ENCODE measurements around the gene MGLL.

DNA sequence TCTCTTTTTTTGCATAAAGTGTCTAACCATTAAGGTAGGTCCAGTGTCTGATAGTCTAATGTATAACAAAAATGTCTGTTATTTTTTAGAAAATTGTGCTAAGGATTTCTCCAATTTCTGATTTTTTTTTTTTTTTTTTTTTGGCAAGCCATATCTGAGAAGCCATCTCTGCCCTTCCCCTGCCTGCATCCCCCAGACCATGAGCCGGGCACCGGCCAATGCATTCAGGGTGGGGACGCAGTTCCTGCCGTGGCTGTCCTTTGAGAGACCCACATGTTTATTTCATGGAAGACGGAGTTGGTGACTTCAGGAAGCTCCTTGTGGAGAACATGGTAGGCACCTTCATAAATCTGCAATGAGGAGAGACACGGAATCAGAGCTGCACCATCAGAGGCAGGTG is 130.3 kb downstream of the MGLL start:
- TF ChIP-seq CTCF (IDR thresholded peaks at IDR 0.05 in 2 of 3, conservative IDR thresholded peaks at IDR 0.05 in 1 of 3; ENCODE audit: borderline replicate concordance in 1 of 3, insufficient read depth in 1 of 3, low read depth in 2 of 3, low read length in 2 of 3) (no peak), EZH2 (IDR thresholded peaks at IDR 0.05) (no peak), MAX (IDR thresholded peaks at IDR 0.05) (no peak), POLR2A (IDR thresholded peaks at IDR 0.05; ENCODE audit: borderline replicate concordance, extremely low read depth, insufficient read depth, insufficient read length) (no peak), POLR2AphosphoS5 (IDR thresholded peaks at IDR 0.05; ENCODE audit: low read depth, low read length) (no peak), TCF7L2 (IDR thresholded peaks at IDR 0.05; ENCODE audit: borderline replicate concordance, extremely low read depth, insufficient read depth, insufficient read length) (no peak)
